ENCODE results near the gene CPSF4.
"Not testable (repeated sequence)": the region's sequence is repeated elsewhere in the genome, so short reads cannot be mapped to it uniquely, and the experiment has no call there.

DNA sequence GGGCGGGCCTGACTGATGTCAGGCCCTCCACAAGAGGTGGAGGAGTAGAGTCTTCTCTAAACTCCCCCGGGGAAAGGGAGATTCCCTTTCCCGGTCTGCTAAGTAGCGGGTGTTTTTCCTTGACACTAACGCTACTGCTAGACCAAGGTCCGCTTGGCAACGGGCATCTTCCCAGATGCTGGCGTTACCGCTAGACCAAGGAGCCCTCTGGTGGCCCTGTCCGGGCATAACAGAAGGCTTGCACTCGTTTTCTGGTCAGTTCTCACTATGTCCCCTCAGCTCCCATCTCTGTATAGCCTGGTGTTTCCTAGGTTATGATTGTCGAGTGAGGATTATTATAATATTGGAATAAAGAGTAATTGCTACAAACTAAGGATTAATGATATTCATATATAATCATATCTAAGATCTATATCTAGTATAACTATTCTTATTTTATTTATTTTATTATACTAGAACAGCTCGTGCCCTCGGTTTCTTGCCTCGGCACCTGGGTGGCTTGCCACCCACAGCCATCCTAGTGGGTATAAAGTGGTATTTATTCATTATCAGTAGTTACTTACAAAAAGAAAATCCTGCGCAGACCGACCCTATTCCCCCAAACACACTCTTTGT, 23.1 kb upstream of the CPSF4 start:
- TF ChIP-seq POLR2A (IDR thresholded peaks at IDR 0.05): not testable (repeated sequence)
- TF ChIP-seq, protein P1, sequence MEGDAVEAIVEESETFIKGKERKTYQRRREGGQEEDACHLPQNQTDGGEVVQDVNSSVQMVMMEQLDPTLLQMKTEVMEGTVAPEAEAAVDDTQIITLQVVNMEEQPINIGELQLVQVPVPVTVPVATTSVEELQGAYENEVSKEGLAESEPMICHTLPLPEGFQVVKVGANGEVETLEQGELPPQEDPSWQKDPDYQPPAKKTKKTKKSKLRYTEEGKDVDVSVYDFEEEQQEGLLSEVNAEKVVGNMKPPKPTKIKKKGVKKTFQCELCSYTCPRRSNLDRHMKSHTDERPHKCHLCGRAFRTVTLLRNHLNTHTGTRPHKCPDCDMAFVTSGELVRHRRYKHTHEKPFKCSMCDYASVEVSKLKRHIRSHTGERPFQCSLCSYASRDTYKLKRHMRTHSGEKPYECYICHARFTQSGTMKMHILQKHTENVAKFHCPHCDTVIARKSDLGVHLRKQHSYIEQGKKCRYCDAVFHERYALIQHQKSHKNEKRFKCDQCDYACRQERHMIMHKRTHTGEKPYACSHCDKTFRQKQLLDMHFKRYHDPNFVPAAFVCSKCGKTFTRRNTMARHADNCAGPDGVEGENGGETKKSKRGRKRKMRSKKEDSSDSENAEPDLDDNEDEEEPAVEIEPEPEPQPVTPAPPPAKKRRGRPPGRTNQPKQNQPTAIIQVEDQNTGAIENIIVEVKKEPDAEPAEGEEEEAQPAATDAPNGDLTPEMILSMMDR (IDR thresholded peaks at IDR 0.05): not testable (repeated sequence)

All from lower leg skin (tissue), 3 donors.